MM.1S (cell line): Measurements from ENCODE around the gene FAM163A.

Source experiments
- CTCF ChIP-seq: fragments of 300-600 bp; sonication (generic); IDR thresholded peaks from 2 replicates; pipeline ENCODE4 v1.5.1; 2016; ENCODE audit warnings: antibody characterized with exemption, low read length, mixed read lengths
- EZH2 ChIP-seq: fragments of 300-600 bp; sonication (generic); optimal IDR thresholded peaks from 2 replicates; pipeline ENCODE3; 2017; ENCODE audit warnings: low read depth, mild to moderate bottlenecking, antibody characterized with exemption, low read length, mixed read lengths

- TF ChIP-seq CTCF (no peak), EZH2 (no peak)
Measured at GRCh38 chr1:179714623-179715022, 28.5 kb upstream of the FAM163A start.
